ENCODE results near the gene PIEZO2. TPM values are rescaled to one million over a fixed set of nuclear protein-coding genes. Genes with fewer than 3 reads are reported as not detected.
"Not testable (repeated sequence)": the region's sequence is repeated elsewhere in the genome, so short reads cannot be mapped to it uniquely, and the experiment has no call there.

Gene PIEZO2
- total and polyA plus RNA-seq, 9 donors: 2.0 to 8.5 (median 3.2) TPM

DNA sequence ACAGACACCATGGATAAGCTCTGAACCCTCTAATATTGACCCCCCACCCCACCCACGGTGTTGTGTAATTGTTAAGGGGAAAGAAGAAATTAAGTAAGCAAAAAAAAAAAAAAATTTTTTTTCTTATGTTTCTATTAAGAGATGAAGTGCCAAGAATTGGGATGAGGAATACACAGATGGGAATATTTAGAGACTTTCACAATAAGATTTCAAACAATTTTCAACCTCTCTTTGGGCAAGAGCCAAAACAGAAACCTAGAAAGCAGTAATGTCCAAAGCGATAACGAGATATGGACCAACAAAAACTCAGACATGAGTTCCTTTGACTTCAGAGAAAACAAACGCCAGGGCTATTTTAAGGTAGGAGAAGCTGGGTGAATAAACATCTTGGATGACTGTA is 14.4 kb downstream of the PIEZO2 start:
- no peaks in the 10 kb centered on the region for H3K4me1 ChIP-seq (ENCODE audit: insufficient read depth)
- H3K27me3 ChIP-seq: no peaks in the 10 kb centered on the region
- intact Hi-C loops (cut with DNase I): no loop called here
- no peak overlapping the region for H3K27ac ChIP-seq
- no peak for DNase-seq
- TF ChIP-seq POLR2A (IDR thresholded peaks at IDR 0.05) (no peak), EP300 (IDR thresholded peaks at IDR 0.05) (no peak)
- TF ChIP-seq, protein P1, sequence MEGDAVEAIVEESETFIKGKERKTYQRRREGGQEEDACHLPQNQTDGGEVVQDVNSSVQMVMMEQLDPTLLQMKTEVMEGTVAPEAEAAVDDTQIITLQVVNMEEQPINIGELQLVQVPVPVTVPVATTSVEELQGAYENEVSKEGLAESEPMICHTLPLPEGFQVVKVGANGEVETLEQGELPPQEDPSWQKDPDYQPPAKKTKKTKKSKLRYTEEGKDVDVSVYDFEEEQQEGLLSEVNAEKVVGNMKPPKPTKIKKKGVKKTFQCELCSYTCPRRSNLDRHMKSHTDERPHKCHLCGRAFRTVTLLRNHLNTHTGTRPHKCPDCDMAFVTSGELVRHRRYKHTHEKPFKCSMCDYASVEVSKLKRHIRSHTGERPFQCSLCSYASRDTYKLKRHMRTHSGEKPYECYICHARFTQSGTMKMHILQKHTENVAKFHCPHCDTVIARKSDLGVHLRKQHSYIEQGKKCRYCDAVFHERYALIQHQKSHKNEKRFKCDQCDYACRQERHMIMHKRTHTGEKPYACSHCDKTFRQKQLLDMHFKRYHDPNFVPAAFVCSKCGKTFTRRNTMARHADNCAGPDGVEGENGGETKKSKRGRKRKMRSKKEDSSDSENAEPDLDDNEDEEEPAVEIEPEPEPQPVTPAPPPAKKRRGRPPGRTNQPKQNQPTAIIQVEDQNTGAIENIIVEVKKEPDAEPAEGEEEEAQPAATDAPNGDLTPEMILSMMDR (IDR thresholded peaks at IDR 0.05): no peak
- H3K4me3 ChIP-seq: no peak overlapping the region
- WGBS, 3 donors: 41 to 47% (median 47%) methylated on average over 4 of the region's 4 CpGs
- no peaks in the 10 kb centered on the region for H3K9me3 ChIP-seq
- no peaks in the 10 kb centered on the region for H3K36me3 ChIP-seq

DNA sequence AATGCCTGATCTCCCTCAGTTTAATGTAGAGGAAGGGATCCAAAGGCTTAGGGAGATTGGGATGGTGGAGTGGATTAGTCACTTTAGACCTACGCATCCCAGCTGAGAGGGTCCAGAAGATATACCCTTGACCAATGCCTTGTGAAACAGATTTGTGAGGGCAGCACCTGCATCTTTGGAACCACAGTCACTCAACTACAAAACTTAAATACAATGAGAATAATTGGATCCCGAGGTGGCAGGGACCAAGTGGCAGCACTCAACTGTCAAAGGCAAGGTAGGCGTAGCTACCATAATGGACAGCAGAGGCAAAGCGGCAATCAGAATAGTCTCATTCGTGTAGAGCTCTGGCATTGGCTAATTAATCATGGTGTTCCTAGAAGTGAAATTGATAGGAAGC is 20.3 kb downstream of the PIEZO2 start:
- WGBS, 3 donors: 90 to 97% (median 94%) methylated on average over 5 of the region's 5 CpGs
- DNase-seq; H3K4me3 ChIP-seq; intact Hi-C loops (cut with DNase I); H3K27me3 ChIP-seq; H3K9me3 ChIP-seq; H3K4me1 ChIP-seq (ENCODE audit: insufficient read depth); H3K36me3 ChIP-seq; H3K27ac ChIP-seq: not testable (repeated sequence)

DNA sequence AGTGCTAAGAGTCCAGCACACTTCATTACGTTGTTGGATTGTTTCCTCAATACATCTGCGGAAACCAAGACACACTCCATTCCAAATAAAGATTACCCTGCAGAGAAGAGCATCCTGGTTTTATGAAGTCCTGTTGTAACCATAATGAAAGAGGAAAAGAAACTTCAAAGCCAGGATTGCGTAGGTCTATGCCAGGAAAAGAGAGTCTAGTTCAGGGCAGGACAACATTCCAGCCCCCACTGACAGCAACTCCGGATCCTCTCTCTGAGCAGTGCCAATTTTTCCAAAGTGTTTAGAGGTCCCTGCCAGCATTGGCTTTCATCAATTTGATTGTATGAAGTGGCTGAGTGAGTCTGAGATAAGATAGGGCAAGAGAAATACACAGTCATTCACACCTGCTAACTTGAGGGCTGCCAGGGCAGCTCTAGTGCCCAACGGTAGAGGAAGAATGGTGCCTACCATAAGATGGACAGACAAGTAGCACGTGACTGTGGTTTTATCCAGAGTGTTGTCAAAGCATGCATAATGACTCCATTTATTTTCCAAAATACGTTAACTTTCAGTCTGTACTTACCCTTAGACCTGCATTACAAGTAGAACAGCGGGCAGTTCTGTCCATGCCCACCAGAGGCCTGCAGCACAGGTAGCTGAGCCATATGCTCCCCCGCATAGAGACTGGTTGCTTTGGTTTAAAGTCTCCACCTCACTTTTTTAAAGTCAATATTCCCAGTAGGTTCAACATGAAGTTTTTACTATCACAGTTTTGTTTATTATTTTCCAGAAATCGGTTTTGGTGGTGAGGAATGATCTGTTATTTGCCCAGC is 23.7 kb downstream of the PIEZO2 start:
- no peaks in the 10 kb centered on the region for H3K4me1 ChIP-seq (ENCODE audit: insufficient read depth)
- DNase-seq: no peak

DNA sequence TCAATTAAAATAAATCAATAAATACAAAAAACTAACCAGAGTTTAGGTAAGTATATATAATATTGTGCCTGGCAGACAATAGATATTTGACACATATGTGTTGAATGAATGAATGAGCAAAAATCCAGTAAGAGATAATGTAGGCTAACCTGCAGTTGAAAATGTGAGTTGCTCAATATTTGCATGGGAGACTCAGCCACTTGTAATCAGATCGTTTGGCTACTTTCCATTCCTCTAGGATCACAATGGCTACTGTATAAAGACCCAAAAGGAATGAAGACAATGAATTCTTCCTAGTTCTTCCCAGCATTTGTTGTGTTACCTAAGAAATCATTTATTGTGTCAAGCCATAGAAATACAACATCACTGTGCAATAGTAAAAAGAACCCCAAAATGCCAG is 25.3 kb downstream of the PIEZO2 start:
- TF ChIP-seq, protein P1 (IDR thresholded peaks at IDR 0.05): no peak
- no peak for TF ChIP-seq POLR2A (IDR thresholded peaks at IDR 0.05)
- no peak for TF ChIP-seq EP300 (IDR thresholded peaks at IDR 0.05)
- intact Hi-C loops (cut with DNase I): no loop called here
- 74 to 89% (median 80%) methylated on average over 1 of the region's 1 CpG for WGBS, 3 donors

More for the DNA sequence above, 23.7 kb downstream of the PIEZO2 start:
- H3K36me3 ChIP-seq: no peaks in the 10 kb centered on the region
- H3K9me3 ChIP-seq: no peaks in the 10 kb centered on the region
- H3K4me3 ChIP-seq: no peak overlapping the region
- no peaks in the 10 kb centered on the region for H3K27me3 ChIP-seq
- no peak for TF ChIP-seq POLR2A (IDR thresholded peaks at IDR 0.05)
- TF ChIP-seq, protein P1 (IDR thresholded peaks at IDR 0.05): no peak
- TF ChIP-seq EP300 (IDR thresholded peaks at IDR 0.05): no peak
- WGBS, 3 donors: 63 to 73% (median 66%) methylated on average over 10 of the region's 10 CpGs
- intact Hi-C loops (cut with DNase I): no loop called here
- H3K27ac ChIP-seq: no peak overlapping the region

DNA sequence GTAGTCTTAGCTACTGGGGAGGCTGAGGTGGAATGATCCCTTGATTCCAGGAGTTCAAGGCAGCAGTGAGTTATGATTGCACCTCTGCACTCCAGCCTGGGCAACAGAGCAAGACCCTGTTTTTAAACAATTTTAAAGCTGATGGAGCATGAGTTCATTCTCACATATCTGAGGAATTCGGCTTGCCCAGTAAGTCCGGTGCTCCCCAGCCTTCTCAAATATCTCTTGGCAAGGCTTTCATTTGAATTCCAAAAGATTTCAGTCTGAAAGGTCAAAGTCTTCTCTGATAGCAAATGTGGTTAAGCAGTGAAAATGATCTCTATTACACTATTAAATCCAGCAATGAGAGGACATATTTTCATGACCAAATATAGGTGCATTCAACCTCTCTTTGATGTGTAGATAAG is 27.9 kb downstream of the PIEZO2 start:
- Histone ChIP-seq H3K9me3 (no peaks in the 10 kb centered on the region), H3K4me1 (ENCODE audit: insufficient read depth) (no peaks in the 10 kb centered on the region), H3K4me3 (no peak overlapping the region), H3K36me3 (no peaks in the 10 kb centered on the region), H3K27me3 (no peaks in the 10 kb centered on the region), H3K27ac (no peak overlapping the region)
- intact Hi-C loops (cut with DNase I): no loop called here
- WGBS, 3 donors: 15 to 29% (median 19%) methylated on average over 2 of the region's 2 CpGs
- TF ChIP-seq, protein P1 (IDR thresholded peaks at IDR 0.05): no peak
- TF ChIP-seq EP300 (IDR thresholded peaks at IDR 0.05): no peak
- TF ChIP-seq POLR2A (IDR thresholded peaks at IDR 0.05): no peak
- no peak for DNase-seq

More for the DNA sequence above, 25.3 kb downstream of the PIEZO2 start:
- no peak overlapping the region for H3K4me3 ChIP-seq
- no peak for DNase-seq
- no peaks in the 10 kb centered on the region for H3K4me1 ChIP-seq (ENCODE audit: insufficient read depth)
- no peak overlapping the region for H3K27ac ChIP-seq
- no peaks in the 10 kb centered on the region for H3K9me3 ChIP-seq
- H3K27me3 ChIP-seq: no peaks in the 10 kb centered on the region
- no peaks in the 10 kb centered on the region for H3K36me3 ChIP-seq

All from ovary (tissue), 9 donors.